ENCODE measurements around the gene NIM1K.
"Not testable (repeated sequence)": the region's sequence is repeated elsewhere in the genome, so short reads cannot be mapped to it uniquely, and the experiment has no call there.

NIM1K gene

GRCh38 chr5:43314724-43315123 is 122.7 kb downstream of the NIM1K start:
- DNase-seq = no peak

GRCh38 chr5:43315263-43315662 is 123.2 kb downstream of the NIM1K start:
- DNase-seq = no peak

DNA sequence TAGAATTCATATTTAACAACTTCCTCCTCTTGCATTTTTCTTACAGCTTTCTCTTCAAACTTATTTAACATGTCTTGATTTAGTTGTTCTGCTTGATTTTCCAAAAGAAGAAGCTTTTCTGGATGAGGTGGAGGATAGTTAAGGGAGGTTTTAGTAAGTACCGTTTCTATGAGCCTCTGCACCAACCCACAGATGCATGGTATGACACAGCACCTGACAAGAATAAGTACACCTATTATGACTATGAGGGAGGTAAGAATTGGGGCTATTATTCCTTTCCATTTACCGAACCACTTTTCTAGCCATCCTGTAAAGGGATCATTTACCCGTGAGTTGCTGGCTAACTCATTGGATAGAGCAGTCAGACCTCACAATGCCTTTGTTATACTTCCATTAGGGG is 123.7 kb downstream of the NIM1K start:
- no peak for DNase-seq

- DNase-seq = no peak
Observed at GRCh38 chr5:43316421-43316820, 124.4 kb downstream of the NIM1K start.

DNA sequence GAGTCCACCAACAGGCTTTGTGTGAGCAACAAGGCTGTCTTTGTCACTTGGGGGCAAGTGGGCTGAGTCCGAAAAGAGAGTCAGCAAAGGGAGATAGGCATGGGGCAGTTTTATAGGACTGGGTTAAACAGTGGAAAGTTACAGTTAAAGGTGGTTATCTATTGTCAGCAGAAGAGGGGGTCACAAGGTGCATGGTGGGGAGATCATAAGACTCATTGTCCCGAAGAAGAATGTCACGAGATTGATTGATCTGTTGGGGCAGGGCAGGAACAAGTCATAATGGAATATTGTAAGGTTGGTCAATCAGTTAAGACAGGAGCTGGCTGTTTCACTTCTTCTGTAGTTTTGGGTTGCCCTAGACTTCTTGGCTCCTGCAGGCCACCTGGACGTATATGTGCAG is 128.8 kb downstream of the NIM1K start:
- DNase-seq = no peak

GRCh38 chr5:43323488-43323887 is 131.5 kb downstream of the NIM1K start:
- not testable (repeated sequence) for DNase-seq

- DNase-seq = not testable (repeated sequence)
Observed at GRCh38 chr5:43325624-43326023, 133.6 kb downstream of the NIM1K start.

Measured in activated gamma-delta T cell (primary cell).